ENCODE results near the gene SCNM1. TPM values are rescaled to one million over a fixed set of nuclear protein-coding genes. Genes with fewer than 3 reads are reported as not detected.

The SCNM1 gene
- total and polyA plus RNA-seq, 9 of the 15 experiments (the other 6 are each of a cell fraction or from before 2014, with no cell fraction given): 17.2 to 204 (median 63.0) TPM

DNA sequence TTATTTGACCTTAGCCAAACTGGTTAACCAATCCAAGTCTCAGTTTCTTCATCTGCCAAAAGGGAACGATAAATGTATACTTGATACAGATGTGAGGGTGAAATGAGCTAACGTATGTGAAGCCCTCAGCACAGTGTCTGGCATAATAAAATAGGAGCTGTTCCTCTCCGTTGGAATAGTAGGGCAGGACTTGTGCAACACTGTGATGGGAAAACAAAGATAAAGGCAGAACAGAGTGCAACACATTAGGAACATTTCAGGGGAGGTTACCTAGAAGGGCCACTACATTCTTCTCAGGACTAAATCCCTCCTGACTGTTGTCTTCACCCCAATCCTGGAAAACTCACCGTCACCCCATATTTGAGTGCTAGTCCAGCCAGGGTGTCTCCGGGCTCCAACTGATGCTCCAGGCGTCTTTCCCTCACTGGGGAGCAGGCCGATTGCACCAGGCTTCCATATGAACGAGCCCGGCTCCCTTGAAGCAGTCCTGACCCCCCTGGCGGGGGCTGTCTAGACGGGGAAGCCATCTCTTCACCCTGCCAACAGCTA lies 1.1 kb upstream of the SCNM1 start:
- no peaks in the 10 kb centered on the region; the same call in 1 of the 2 replicates for H3K9me3 ChIP-seq (replicated peaks; ENCODE audit: control insufficient read depth, insufficient read depth, low read depth, low read length)
- H3K9me1 ChIP-seq (ENCODE audit: control insufficient read depth, insufficient read depth, low read length): no peaks in the 10 kb centered on the region
- CTCF ChIA-PET (ENCODE audit: low intra/inter-chr PET ratio): interaction anchor here (1.3 kb wide), 1 partner anchor 65 kb away, joined by 3 read pairs; no protein-coding TSS in a partner anchor
- BruUV-seq (replicated peaks): no TSS peak
- intact Hi-C loops (cut with micrococcal nuclease) (no loop called here), in situ Hi-C loops (cut with MboI) (no loop called here)
- peak overlapping the region; percentile 98 for H2AFZ ChIP-seq (ENCODE audit: low read depth, low read length)
- H3K4me3 ChIP-seq: peak overlapping the region; percentile 64
- WGBS (ENCODE audit: insufficient coverage, low coverage, missing lambda C conversion rate): 7% methylated on average over 11 of the region's 11 CpGs
- peak; percentile 6 for FAIRE-seq
- peaks cover 31% of the 10 kb centered on the region for H3K79me2 ChIP-seq (ENCODE audit: control insufficient read depth, insufficient read depth, low read length)
- TF ChIP-seq CEBPG (CRISPR knock-in tag; IDR thresholded peaks at IDR 0.05): peak; percentile 51; the same call in 1 of the 2 replicates
- peak; percentile 69 to 74 for TF ChIP-seq CEBPG (tag; conservative IDR thresholded peaks at IDR 0.05 in 1 of 2, IDR thresholded peaks at IDR 0.05 in 1 of 2)
- no peak for TF ChIP-seq RBM17 (IDR thresholded peaks at IDR 0.05; ENCODE audit: borderline replicate concordance, low read depth, low read length)
- 0 out of 4 replicates have a peak, but pooled peaks of 1 of the 2 experiments have one; percentile 37 for TF ChIP-seq SRF (CRISPR knock-in tag; IDR thresholded peaks at IDR 0.05)
- 0 out of 2 replicates have a peak, but pooled peaks have one; percentile 15 for TF ChIP-seq MYC (IDR thresholded peaks at IDR 0.05; ENCODE audit: low read depth, low read length)
- no peak for TF ChIP-seq MYC (CRISPR knock-in tag; IDR thresholded peaks at IDR 0.05; ENCODE audit: borderline replicate concordance, low read depth)
- TF ChIP-seq SMAD4 (CRISPR knock-in tag; conservative IDR thresholded peaks at IDR 0.05): peak; percentile 84
- TF ChIP-seq RBM25 (IDR thresholded peaks at IDR 0.05; ENCODE audit: low read depth, low read length, severe bottlenecking): peak; percentile 32
- peak; percentile 18; the same call in 1 of the 2 replicates for TF ChIP-seq SREBF1 (IDR thresholded peaks at IDR 0.05; ENCODE audit: borderline replicate concordance, low read depth, low read length)
- TF ChIP-seq SMAD2 (IDR thresholded peaks at IDR 0.05; ENCODE audit: low read depth, low read length): no peak
- peak; percentile 93 for TF ChIP-seq CEBPB (tag; IDR thresholded peaks at IDR 0.05)
- TF ChIP-seq, protein P1, sequence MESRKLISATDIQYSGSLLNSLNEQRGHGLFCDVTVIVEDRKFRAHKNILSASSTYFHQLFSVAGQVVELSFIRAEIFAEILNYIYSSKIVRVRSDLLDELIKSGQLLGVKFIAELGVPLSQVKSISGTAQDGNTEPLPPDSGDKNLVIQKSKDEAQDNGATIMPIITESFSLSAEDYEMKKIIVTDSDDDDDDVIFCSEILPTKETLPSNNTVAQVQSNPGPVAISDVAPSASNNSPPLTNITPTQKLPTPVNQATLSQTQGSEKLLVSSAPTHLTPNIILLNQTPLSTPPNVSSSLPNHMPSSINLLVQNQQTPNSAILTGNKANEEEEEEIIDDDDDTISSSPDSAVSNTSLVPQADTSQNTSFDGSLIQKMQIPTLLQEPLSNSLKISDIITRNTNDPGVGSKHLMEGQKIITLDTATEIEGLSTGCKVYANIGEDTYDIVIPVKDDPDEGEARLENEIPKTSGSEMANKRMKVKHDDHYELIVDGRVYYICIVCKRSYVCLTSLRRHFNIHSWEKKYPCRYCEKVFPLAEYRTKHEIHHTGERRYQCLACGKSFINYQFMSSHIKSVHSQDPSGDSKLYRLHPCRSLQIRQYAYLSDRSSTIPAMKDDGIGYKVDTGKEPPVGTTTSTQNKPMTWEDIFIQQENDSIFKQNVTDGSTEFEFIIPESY (CRISPR knock-in tag; IDR thresholded peaks at IDR 0.05): 0 out of 2 replicates have a peak, but pooled peaks have one; percentile 20
- TF ChIP-seq NR2C2 (CRISPR knock-in tag; IDR thresholded peaks at IDR 0.05): no peak
- 0 out of 2 replicates have a peak, but pooled peaks have one; percentile 88 for TF ChIP-seq NR2C2 (tag; IDR thresholded peaks at IDR 0.05)
- peak; percentile 47 for TF ChIP-seq KDM5B (IDR thresholded peaks at IDR 0.05; ENCODE audit: insufficient replicate concordance, low read depth, low read length)
- TF ChIP-seq TARDBP (IDR thresholded peaks at IDR 0.05): no peak
- no peaks in the 10 kb centered on the region for H3K27me3 ChIP-seq (ENCODE audit: control insufficient read depth in 2 of 2, insufficient read depth in 2 of 2, low read length in 2 of 2)
- POLR2A ChIA-PET: interaction anchor here (0.6 to 1.2 kb wide), 8 partner anchors 8 to 153 kb away, joined by 3 to 5 read pairs (median 3); partner anchors contain the start of genes MLLT11, TNFAIP8L2 and ZNF687
- peak overlapping the region; percentile 87 to 89 for H3K9ac ChIP-seq (ENCODE audit: insufficient read depth in 1 of 2, low read depth in 2 of 2, low read length in 2 of 2)
- peak overlapping the region; percentile 74 for H3K27ac ChIP-seq (ENCODE audit: extremely low read depth, low read depth, low read length)
- H4K20me1 ChIP-seq (replicated peaks; ENCODE audit: control insufficient read depth, insufficient read depth, low read length): no peaks in the 10 kb centered on the region
- peaks cover 10 to 16% of the 10 kb centered on the region in 2 experiments; a peak in 4 of 5 replicates for H3K4me1 ChIP-seq (replicated peaks in 1 of 2; ENCODE audit: control insufficient read depth in 2 of 2, insufficient read depth in 2 of 2, low read length in 2 of 2)
- ATAC-seq: peak; percentile 59; the same call in 1 of the 3 replicates
- H3K4me2 ChIP-seq (ENCODE audit: insufficient read depth, low read length): peak overlapping the region; percentile 96
- H3K36me3 ChIP-seq (ENCODE audit: control insufficient read depth, insufficient read depth, low read length): peaks cover 32% of the 10 kb centered on the region; the same call in 2 of the 3 replicates
- peak in 1 of 4 experiments; percentile 61 for DNase-seq (ENCODE audit: extremely low read depth in 1 of 4, low spot score in 3 of 4)
